NCI-H748 treated with DMSO at 0.1 percent for 48 hours (cell line): ENCODE results near the gene PPP3CA.

Source experiments
- DNase-seq: peaks from one replicate; lab custom pipeline; 2025; lab: John Stamatoyannopoulos, UW

Gene PPP3CA

DNA sequence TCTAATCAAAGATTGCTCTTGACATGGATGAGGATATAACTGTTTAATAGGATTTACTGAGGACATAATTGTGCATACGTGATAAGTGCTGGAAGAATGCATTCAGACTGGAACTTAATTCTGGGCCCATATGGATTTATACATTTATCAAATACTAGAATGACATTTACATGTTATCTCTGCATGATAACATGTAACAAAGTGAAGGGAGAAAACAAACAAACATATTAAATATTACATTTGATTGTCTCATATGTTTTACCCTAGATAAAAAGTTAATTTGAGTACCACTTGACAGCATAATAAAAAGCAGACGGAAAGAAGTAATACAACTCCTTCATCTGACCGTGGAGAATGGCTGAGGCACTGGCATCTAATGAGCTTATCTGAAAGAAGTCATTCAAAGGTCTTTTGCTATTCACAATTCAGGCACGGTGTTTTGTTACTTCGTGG, 297.8 kb downstream of the PPP3CA start:
- DNase-seq: no peak

DNA sequence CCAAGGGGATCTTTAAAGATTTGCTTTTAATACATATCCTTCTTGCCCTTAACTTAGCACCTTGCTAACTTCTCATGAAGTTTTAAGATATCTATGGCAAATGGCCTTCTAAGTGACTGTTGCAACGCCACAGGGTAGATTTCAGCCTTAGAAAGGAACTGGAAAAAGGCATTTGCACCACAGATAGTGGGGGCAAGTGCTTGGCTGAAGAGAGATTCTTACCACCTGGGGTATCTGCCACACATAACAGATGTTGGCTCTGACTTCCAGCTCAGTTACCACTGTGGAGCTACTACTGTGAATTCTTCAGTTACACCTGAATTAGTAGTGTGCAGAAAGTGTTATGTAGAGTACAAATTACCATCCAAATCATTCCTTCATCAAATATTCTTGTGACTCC, 302.6 kb downstream of the PPP3CA start:
- no peak for DNase-seq

DNA sequence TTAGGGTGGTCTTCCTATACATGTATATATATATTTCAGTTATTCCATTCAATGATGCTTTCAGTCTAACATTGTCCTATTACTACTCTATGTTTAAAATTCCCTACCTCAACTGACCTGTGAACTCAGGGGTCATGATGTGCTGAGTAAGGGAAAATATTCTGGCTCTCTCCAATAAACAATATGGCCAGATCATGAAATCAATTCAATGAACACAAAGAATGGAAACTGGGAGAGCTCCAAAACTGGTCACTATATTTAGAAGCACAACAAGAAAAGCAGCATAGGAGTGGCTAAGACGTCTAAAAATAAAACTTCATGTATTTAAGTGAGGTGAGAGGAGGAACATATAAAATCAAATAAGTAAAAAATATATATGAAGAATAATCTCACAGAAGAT, 304.5 kb downstream of the PPP3CA start:
- no peak for DNase-seq

DNA sequence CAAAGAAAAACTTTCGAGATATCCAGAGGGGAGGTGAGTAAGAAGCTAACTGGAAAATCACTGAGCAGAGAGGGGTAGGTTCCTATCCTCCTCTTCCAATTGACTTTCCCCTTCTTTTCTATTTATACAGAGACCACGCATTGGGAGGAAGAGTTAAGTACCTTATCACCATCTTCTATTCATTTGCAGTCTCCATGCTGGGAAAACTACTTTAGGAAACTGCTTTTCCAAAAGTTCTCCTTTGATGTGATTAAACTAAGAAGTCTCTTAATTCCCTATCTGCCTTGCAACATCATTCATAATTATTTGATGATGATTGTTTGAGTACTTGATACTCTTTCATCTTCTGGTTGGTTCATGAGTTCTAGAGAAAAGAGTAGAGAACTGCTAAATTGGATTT, 306.6 kb downstream of the PPP3CA start:
- DNase-seq: no peak

DNA sequence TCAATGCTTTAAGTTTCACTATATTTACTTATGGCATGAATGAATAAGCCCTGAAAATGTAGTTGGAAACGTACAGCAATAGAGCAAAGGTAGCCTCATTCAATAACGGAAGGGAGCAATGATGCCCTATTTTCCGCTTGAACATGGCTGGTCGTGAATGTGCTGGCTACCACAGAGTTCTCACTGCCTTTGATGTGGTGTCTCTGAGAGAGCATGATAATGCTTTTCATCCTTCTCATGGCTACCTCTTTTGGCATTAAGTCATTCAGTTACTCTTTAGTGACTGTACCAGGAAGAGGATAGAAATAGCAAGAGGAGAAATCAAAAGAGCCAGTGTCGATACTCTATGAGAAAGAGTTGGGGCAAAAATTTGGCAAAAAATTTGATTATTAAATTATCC, 308.0 kb downstream of the PPP3CA start:
- no peak for DNase-seq

DNA sequence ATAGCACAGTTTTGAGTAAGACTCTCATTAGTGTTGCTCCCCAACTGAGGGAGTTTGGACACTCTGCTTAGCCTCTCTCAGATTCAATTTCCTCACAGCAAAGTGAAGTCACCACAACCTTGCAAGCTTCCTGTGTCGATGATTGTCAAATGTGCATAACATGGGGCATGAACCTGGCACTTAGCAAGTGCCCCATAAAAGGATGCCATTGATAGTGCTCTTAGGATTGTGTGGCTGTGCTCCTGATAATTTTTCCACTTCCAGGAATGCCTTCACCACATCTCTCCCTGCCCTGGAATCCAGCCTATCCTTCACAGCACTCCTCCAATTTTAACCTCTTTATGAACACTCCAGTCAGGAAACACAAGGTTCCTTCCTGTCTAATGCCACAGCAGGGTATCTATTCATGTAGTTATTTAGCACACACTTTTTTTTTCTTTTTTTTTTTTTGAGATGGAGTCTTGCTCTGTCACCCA, 309.4 kb downstream of the PPP3CA start:
- no peak for DNase-seq

DNA sequence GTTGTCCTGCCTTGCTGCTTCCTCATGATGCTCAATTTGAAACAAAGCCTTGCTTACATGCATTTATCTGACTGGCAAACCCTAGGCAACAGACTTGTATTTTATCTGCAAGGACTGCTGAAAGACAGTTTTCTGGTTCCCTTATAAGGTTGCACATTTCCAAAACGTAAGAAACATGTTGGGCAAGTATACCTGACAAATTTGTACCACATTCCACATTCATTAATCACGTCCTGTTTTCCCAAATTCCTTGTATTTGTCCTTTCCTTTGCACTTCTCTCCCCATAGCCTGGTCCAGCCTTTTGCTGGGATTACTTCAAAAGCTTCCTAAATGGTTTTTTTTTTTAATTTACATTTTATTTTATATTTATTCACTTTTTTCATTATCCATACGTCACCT, 310.1 kb downstream of the PPP3CA start:
- no peak for DNase-seq

DNA sequence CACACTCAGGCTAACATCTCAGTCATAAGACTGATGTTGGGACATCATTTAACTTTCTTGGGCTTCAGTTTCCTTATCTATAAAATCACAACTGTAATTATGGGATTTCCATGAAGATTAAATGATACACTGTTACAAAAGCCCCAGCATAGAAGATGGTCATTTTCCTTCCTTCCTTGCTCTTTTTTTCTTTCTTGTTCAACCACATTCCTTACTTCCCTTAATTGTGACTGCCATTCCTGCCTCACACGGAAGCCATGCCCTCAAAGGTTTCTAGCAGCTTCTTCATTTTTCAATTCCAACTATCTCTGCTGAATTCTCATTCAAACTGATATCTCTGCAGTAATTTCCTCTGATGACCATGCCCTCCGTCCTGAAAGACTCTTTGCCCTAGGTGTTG, 311.8 kb downstream of the PPP3CA start:
- no peak for DNase-seq

DNA sequence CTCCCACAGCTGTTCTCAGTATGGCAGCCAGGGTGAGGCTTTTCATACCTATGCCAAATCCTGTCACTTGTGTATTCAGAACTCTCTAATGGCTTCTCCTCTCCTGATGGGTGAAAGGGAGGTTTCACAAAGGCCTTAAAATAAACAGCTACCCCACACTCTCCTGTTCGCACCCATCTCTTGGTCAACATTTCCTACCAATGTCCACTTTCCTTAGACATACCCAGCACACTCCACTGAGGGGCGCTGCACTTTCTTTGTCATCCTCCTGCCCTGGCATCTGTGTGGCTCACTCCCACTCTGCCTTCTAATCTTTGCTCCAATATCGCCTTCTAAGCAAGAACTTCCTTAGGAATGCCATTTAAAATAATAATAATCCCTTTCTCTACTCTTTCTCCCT, 313.3 kb downstream of the PPP3CA start:
- DNase-seq: no peak

DNA sequence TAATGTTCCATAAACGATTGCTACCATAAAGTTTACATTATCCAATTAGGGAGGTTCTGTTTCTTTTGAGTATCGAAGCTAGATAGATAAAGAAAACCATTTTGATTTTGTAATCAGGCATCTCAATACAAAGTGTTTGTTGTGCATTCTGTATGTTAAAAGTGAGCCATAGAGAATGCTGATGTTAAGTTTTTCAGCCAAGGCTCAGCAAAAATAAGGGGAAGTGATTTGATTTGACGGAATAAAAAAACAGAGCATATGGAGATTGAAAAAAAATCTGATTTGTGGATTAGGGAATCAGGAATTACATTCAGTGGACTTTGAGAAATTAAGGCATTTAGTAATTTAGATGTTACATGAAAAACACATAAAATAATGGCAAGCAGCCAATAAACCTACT, 314.8 kb downstream of the PPP3CA start:
- DNase-seq: no peak

DNA sequence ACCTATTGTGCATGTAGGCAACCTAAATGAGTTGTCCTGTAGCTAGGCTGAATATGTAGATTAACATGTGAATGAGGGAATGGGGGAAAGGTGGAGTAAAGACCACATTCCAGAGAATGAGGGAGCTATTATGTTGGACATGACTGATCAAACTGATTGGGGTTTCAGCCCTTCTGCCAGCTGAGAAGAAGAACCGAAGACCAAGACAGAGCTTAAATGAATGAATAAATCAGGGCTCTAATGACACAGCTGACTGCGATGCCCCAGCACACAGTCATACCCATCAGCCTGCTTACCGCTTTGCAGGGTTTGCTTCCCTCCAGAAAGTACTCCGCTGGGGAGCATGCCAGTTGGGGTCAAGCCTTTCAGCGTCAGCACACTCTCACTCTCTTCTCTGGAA, 315.4 kb downstream of the PPP3CA start:
- DNase-seq: no peak

DNA sequence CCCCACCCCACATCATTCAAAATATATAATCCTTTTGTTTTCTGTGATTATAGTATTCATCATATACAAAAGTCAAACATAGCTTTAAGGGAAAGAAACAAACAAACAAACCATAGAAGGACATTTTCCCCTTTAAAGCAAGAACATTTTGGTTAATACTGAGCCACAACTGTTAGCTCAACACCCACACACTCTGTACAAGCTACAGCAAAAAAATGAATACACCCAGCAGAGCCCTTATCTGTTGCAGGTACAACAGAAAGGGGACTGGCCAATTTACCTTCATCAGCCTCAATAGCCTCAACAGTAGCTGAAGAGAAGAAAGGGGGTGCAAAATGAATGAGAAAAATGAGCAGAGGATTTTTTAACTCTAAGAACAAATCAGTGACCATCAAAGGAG, 318.4 kb downstream of the PPP3CA start:
- no peak for DNase-seq

DNA sequence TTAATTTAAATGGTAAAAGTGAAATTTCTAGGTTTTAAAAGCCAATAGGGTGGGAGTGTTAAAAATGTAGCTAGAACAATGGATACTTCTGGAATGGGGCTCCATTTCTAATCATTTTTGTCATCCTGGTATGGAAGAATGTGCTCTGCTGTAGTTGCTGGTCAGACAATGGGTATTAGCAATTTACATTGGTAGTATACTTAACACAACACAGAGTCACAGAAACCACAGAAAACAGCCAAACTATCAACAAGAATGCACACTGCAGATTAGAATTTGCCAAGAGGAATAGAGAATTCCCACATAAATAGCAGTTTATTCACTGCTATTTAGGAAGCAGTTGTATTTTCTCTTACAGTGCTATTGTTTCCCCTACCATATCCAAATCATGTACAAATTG, 319.6 kb downstream of the PPP3CA start:
- no peak for DNase-seq

DNA sequence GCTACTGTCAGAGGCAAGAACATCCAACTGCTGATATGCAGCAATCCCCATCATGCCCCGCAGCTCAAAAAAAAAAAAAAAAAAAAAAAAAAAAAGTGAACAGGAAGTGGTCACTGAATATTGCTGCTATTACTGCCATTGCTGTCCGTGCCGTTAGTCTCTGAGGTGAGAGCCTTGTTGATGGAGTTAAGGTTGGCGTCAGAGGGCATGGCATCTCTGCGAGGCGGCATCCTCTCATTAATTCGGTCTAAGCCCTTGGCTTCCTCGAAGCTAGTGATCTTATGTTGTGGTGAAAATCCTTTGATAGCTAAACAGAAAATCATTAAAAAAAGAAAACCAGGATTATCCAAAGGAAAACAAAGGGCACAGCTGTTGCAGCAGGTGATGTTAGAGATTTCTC, 321.6 kb downstream of the PPP3CA start:
- DNase-seq: no peak

DNA sequence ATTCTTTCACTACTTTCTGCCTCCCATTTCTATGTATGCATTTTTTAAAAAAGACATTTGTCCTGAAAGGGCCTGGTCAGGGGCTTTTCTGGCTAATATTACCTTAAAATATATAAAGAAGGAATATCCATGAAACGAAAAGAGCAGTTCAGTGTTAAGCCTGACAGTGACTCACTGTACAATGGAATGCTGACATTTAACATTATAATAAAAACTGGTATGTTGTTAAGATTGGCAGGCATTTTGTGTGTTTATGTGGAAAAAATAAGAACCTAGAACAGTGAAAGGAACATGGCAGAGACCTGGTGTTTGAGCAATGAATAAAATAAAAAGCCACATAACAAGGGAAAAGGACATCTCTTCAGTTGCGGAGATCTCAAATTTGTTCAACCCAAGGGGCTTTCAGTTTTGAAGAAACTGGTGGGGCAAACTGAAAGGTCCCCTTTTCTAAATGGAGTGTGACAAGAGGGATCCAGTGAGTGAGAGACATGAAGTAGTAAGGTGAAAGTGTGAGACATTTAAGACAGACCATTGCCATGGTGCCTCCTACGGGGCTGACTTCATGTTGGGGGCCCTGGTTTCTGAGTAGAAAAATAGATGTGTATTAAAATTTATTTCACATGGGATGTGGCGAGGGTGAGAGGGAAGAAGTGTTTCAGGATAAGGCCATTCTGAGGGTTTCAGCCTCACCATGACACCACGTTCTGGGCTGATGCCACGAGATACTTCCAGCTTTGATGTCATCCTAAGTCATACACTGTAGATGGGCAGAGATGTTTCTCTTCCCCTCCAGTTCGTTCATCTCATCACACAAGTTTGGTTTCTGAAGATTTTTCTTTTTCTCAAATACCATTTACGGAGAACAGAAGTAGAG, 324.9 kb downstream of the PPP3CA start:
- DNase-seq: no peak

DNA sequence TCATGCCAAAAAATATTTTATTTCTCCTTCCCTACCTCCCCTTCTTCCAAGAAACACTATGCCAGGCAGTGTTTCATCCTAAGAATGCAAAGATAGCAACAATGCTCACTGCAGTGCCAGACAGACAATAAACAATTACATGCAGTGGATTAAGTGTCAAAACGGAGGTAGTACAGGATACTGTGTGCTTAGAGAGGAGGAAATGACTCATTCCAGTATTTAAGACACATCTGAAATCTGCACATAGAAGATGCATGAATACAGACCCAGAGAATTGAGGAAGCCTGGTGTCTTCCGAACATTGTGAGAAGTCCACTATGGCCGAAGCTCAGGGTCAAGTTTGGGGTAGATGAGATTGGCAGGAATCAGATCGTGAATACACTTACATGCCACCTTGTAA, 326.4 kb downstream of the PPP3CA start:
- no peak for DNase-seq

DNA sequence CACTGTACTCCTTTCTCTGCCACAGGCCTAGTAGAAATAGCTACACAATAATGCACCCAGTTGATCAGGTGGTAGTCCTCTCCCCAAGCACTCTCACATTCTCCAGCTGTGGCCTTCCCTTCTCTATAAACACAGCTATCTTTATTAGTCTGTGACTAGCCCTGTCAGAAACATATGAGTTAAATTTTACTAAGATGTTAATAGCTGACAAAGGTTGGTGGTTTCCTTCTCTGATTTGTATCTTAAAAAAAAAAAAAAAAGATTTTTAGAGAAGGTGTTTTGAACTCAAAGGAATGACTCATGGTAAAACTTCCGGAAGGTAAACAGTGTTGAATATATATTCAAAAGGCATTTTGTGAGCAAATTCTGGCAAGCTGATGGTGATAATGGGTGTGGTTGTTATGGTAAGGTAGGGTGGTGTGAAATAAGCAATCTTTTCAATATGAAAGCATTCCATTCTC, 327.4 kb downstream of the PPP3CA start:
- DNase-seq: no peak

DNA sequence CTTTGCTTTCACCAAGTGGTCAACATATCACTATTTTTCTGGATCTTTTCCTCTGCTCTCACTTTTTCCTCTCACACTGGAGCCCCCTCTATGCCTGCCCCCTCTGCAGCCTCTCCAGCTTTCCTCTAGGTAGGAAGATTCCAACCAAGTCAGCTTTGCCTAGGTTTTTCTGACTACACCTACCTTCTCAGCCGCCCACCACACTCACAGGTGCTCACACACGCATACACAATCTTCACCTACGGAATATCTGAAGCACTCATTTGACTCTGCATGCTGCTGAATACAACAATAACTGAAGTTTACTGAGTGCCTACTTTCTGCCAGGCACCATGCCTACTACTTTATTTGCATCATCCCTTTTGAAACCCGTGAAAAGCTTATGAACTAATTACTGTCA, 328.0 kb downstream of the PPP3CA start:
- DNase-seq: no peak

DNA sequence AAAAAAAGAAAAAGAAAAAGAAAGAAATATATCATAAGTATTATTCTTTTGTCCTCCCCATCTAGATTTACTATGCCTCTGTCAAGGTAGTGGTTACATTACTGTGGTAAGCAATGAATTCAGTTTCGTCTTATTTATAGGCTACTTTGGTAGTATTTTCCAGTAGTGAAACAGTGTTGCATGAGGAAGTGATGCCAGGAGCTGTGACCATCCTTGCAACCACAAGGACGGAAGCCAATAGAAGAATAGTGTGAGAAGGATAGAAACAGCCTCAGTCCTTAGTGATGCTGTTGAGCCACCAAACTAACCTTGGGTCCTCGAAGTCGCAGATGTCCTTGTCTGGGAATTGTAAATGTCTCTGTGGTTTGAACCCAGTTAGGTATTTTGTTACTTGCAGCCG, 328.5 kb downstream of the PPP3CA start:
- DNase-seq: no peak

DNA sequence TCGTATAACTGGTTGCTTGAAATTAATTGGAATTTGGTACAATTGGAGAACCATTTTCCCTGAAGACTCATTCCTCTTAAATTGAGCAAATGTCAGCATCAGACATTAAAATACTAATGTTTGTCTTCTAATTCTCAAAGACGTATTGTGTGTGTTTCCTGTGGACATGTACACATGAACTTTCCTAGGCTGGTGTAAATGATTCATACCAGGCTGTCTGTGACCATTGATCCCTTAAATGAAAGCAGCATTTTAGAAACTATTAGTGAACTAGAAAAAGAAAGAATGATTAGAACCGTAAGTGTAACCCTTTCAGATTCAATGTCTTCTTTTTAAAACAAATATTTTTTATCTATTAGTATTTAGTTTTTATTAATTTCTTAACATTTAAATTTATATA, 332.9 kb downstream of the PPP3CA start:
- DNase-seq: no peak

DNA sequence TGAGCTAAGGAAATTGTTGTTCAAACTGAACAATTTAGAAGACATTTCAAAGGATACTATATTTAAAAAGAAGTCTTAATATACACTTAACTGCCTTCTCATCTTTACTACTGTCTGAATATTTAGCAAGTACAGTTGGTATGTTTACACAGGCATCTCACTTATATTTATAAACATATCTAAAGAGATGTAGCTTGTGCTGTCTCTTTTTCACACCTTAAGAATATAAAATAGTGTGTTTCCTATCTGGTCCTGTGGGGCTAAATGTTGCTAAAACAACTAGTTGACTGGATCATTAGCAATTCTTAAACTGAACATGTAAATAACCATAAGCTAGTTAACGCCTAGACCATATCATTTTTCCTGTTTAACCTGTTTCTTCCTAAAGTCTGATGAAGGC, 336.3 kb downstream of the PPP3CA start:
- DNase-seq: no peak

DNA sequence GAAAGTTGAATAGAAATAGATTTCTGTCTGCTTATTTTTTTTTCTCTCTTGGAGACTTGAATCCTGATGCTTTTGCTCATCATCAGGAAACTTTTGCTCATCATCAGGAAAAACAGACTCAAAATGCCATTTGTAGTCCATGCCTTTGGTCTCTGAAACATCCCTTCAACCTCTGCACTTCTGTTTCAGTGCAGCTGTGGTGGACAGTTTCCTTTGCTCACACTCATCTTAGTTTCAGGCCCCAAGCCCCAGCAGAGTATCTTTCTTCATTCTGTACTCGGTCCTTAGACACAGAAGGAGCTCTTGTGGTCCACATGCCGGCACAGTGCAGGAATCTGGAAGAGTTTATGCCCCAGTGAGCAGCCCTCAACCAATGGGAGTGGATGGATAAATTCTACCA, 337.9 kb downstream of the PPP3CA start:
- no peak for DNase-seq

DNA sequence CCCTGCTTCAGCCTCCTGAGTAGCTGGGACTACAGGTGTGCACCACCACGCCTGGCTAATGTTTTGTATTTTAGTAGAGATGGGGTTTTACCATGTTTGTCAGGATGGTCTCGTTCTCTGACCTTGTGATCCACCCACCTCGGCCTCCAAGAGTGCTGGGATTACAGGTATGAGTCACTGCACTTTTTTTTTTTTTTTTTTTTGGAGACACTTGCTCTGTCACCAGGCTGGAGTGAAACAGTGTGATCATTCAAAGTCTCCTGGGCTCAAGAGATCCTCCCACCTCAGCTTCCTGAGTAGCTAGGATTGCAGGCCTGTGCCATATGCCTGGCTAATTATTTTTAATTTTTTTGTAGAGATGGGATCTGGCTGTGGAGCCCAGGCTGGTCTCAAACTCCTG, 338.8 kb downstream of the PPP3CA start:
- no peak for DNase-seq

DNA sequence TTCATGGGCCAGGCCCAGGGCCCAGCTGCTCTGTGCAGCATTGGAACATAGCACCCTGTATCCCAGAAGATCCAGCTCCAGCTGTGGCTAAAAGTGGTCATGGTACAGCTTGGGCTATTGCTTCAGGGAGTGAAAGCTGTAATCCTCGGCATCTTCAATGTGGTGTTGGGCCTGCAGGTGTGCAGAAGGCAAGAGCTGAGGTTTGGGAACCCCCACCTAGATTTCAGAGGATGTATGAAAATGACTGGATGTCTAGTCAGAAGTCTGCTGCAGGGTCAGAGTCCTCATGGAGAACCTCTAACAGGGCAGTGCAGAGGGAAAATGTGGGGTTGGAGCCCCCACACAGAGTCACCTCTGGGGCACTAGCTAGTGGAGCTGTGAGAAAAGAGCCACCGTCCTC, 341.7 kb downstream of the PPP3CA start:
- no peak for DNase-seq
